ENCODE measurements around the gene LASP1NB.
"Not testable (repeated sequence)": the region's sequence is repeated elsewhere in the genome, so short reads cannot be mapped to it uniquely, and the experiment has no call there.

LASP1NB gene

DNA sequence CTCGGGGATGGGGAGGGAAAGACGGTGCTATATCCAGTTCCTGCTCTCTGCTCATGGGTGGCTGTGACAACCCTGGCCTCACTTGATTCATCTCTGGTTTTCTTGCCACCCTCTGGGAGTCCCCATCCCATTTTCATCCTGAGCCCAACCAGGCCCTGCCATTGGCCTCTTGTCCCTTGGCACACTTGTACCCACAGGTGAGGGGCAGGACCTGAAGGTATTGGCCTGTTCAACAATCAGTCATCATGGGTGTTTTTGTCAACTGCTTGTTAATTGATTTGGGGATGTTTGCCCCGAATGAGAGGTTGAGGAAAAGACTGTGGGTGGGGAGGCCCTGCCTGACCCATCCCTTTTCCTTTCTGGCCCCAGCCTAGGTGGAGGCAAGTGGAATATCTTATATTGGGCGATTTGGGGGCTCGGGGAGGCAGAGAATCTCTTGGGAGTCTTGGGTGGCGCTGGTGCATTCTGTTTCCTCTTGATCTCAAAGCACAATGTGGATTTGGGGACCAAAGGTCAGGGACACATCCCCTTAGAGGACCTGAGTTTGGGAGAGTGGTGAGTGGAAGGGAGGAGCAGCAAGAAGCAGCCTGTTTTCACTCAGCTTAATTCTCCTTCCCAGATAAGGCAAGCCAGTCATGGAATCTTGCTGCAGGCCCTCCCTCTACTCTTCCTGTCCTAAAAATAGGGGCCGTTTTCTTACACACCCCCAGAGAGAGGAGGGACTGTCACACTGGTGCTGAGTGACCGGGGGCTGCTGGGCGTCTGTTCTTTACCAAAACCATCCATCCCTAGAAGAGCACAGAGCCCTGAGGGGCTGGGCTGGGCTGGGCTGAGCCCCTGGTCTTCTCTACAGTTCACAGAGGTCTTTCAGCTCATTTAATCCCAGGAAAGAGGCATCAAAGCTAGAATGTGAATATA, 4.8 kb upstream of the LASP1NB start:
- Histone ChIP-seq H3K27me3 (ENCODE audit: control insufficient read depth in 1 of 2, insufficient read depth in 2 of 2, low read length in 2 of 2) (no peaks in the 10 kb centered on the region), H3K4me1 (ENCODE audit: control insufficient read depth in 2 of 2, insufficient read depth in 2 of 2, low read length in 1 of 2) (peaks cover 2 to 3% of the 10 kb centered on the region in 2 donors), H3K36me3 (ENCODE audit: control insufficient read depth in 2 of 2, insufficient read depth in 2 of 2, low read length in 1 of 2) (peaks cover 1 to 30% of the 10 kb centered on the region in 2 donors), H3K9me3 (ENCODE audit: control insufficient read depth in 2 of 2, insufficient read depth in 1 of 2, low read depth in 1 of 2, low read length in 1 of 2) (no peaks in the 10 kb centered on the region), H3K4me3 (ENCODE audit: low read depth in 1 of 2, low read length in 2 of 2) (no peak overlapping the region), H3K27ac (ENCODE audit: low read depth in 2 of 2, low read length in 1 of 2) (peak overlapping the region in 1 of 2 donors; percentile 38)
- 74% methylated on average over 9 of the region's 9 CpGs for WGBS, 2 donors

DNA sequence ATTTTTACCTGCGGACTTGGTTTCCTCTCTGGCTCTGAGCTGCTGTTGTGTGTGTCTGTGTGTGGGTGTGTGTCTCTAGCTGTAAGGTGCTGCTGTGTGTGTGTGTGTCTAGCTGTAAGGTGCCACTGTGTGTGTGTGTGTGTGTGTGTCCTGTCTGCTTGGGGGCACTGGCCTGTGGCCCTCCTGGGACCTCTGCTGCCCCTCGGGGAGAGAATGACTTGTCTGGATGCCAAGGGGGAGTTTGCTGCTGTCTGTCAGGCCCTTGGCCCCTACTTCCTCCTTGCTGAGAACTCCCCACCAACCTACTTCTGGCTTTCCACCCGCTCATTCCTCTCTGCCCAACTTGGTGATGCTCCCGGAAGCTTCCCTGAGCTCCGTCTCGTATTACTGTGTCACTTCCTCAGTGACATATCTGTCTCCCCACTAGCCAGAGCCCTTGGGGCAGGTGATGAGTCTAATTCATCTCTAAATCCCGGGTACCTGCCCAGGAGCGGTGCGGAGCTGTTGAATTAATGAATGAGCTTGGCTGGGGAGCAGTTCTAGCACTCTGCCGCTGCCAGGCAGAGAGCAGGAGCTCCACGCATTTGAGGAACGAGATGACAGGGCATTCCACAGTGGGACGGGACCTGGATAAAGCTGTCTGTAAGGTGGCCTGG, 3.5 kb upstream of the LASP1NB start:
- peaks cover 3 to 5% of the 10 kb centered on the region in 2 donors for H3K4me1 ChIP-seq (ENCODE audit: control insufficient read depth in 2 of 2, insufficient read depth in 2 of 2, low read length in 1 of 2)
- 67 to 72% methylated on average over 13 of the region's 13 CpGs for WGBS, 2 donors
- no peaks in the 10 kb centered on the region for H3K27me3 ChIP-seq (ENCODE audit: control insufficient read depth in 1 of 2, insufficient read depth in 2 of 2, low read length in 2 of 2)
- no peaks in the 10 kb centered on the region for H3K9me3 ChIP-seq (ENCODE audit: control insufficient read depth in 2 of 2, insufficient read depth in 1 of 2, low read depth in 1 of 2, low read length in 1 of 2)
- peak overlapping the region in 1 of 2 donors; percentile 37 for H3K27ac ChIP-seq (ENCODE audit: low read depth in 2 of 2, low read length in 1 of 2)
- H3K36me3 ChIP-seq (ENCODE audit: control insufficient read depth in 2 of 2, insufficient read depth in 2 of 2, low read length in 1 of 2), result peaks cover 0 to 25% of the 10 kb centered on the region in 2 donors
- no peak overlapping the region for H3K4me3 ChIP-seq (ENCODE audit: low read depth in 1 of 2, low read length in 2 of 2)

DNA sequence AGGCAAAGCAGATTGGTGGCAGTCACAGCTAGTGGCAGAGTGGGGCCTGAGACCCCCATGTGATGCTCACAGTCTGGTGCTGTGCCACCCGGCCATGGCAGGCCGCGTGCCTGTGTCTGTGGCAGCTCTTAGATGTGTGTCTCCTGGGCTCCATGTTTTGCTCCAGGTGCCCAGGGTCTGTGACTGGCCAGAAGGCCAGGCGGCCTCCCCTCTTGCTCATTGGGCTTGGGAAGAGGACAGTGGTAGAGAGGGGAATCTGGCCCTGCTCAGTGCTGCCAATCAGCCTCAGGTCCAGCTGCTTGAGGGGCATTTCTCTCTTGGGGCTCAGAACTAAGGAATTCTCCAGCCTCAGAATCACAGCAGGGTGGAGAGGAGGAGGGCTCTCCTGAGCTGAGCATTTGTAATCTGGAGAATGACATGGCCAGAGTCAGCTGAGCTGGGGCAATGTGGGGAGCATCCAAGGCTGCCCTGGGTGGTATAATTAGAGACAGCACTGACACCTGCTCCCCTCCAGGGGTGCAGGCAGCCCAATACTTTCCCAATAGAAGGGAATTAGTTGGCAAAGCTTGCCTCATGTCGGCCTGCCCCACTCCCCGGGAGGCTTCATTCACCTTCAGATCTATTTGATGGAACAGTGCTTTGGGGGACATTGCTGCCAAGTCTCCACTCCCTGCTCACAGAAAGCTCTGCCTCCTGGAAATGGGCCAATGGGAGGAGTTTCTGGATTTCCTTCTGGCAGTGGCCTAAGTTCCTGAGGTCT, 2.7 kb upstream of the LASP1NB start:
- H3K36me3 ChIP-seq (ENCODE audit: control insufficient read depth in 2 of 2, insufficient read depth in 2 of 2, low read length in 1 of 2), result peaks cover 0 to 23% of the 10 kb centered on the region in 2 donors
- 55 to 59% methylated on average over 6 of the region's 6 CpGs for WGBS, 2 donors
- H3K4me1 ChIP-seq (ENCODE audit: control insufficient read depth in 2 of 2, insufficient read depth in 2 of 2, low read length in 1 of 2), result peaks cover 3 to 5% of the 10 kb centered on the region in 2 donors
- no peaks in the 10 kb centered on the region for H3K27me3 ChIP-seq (ENCODE audit: control insufficient read depth in 1 of 2, insufficient read depth in 2 of 2, low read length in 2 of 2)
- no peak overlapping the region for H3K4me3 ChIP-seq (ENCODE audit: low read depth in 1 of 2, low read length in 2 of 2)
- no peaks in the 10 kb centered on the region for H3K9me3 ChIP-seq (ENCODE audit: control insufficient read depth in 2 of 2, insufficient read depth in 1 of 2, low read depth in 1 of 2, low read length in 1 of 2)
- peak overlapping the region; percentile 14 to 26 for H3K27ac ChIP-seq (ENCODE audit: low read depth in 2 of 2, low read length in 1 of 2)

DNA sequence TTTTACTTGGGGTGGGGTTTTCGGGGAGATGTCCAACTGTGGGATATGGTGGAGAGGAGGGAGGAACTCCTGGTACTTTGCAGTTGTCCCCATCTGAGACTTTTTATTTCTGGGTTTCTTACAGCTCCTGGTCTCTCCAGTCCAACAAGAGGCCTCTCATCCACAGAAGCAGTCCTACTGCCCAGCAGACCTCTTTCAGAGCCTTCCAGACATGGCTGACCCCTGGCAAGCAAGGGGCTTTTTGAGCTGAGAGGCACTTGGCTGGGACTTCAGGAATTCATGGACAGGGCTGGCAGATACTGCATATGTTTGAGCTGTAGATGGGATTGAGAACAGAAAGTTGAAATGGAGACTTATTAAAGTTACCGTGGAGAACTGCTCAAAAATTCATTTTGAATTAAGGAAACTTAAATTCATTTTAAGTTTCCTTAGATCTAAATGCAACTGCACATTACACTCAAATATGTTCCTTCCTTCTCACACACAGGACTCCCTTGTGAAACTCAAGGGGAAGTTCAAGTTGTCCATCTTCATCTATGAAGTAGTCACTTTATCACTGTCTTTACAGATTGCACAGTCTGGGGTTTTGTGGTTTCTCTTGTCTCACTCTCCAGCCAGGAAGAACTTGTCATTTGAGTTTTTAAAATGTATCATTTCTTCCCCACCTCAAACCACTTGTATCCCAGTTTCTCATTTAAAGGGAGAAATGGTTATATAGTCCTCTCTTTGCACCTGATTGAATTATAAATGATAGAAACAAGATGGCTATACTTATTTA, 1.1 kb downstream of the LASP1NB start:
- Histone ChIP-seq H3K27ac (ENCODE audit: low read depth in 2 of 2, low read length in 1 of 2) (peak overlapping the region in 1 of 2 donors; percentile 69), H3K4me3 (ENCODE audit: low read depth in 1 of 2, low read length in 2 of 2) (no peak overlapping the region), H3K36me3 (ENCODE audit: control insufficient read depth in 2 of 2, insufficient read depth in 2 of 2, low read length in 1 of 2) (no peaks in the 10 kb centered on the region), H3K27me3 (ENCODE audit: control insufficient read depth in 1 of 2, insufficient read depth in 2 of 2, low read length in 2 of 2) (no peaks in the 10 kb centered on the region), H3K4me1 (ENCODE audit: control insufficient read depth in 2 of 2, insufficient read depth in 2 of 2, low read length in 1 of 2) (peaks cover 3 to 5% of the 10 kb centered on the region in 2 donors), H3K9me3 (ENCODE audit: control insufficient read depth in 2 of 2, insufficient read depth in 1 of 2, low read depth in 1 of 2, low read length in 1 of 2) (no peaks in the 10 kb centered on the region)
- 65 to 66% methylated on average over 2 of the region's 2 CpGs for WGBS, 2 donors

DNA sequence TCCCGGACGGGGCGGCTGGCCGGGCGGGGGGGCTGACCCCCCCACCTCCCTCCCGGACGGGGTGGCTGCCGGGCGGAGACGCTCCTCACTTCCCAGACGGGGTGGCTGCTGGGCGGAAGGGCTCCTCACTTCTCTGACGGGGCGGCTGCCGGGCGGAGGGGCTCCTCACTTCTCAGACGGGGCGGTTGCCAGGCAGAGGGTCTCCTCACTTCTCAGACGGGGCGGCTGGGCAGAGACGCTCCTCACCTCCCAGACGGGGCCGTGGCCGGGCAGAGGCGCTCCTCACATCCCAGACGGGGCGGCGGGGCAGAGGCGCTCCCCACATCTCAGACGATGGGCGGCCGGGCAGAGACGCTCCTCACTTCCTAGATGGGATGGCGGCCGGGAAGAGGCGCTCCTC, 5.4 kb downstream of the LASP1NB start:
- H3K4me1 ChIP-seq (ENCODE audit: control insufficient read depth in 2 of 2, insufficient read depth in 2 of 2, low read length in 1 of 2); H3K4me3 ChIP-seq (ENCODE audit: low read depth in 1 of 2, low read length in 2 of 2); H3K27ac ChIP-seq (ENCODE audit: low read depth in 2 of 2, low read length in 1 of 2); H3K36me3 ChIP-seq (ENCODE audit: control insufficient read depth in 2 of 2, insufficient read depth in 2 of 2, low read length in 1 of 2); H3K27me3 ChIP-seq (ENCODE audit: control insufficient read depth in 1 of 2, insufficient read depth in 2 of 2, low read length in 2 of 2); H3K9me3 ChIP-seq (ENCODE audit: control insufficient read depth in 2 of 2, insufficient read depth in 1 of 2, low read depth in 1 of 2, low read length in 1 of 2): not testable (repeated sequence)
- WGBS, 2 donors, result 89 to 94% methylated on average over 12 to 33 of the region's 36 CpGs

DNA sequence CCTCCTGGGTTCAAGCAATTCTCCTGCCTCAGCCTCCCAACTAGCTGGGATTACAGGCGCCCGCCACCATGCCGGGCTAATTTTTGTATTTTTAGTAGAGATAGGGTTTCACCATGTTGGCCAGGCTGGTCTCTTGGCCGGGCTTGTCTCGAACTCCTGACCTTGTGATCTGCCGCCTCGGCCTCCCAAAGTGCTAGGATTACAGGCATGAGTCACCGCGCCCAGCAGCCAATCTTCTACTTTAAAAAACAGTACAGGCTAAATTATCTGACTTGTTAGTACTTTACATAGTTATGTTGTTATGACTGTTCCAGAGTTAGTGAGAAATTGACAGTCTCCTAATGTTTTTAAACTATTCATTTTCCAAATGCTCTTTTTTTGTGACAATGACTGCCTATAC, 8.5 kb downstream of the LASP1NB start:
- 71 to 85% methylated on average over 9 of the region's 9 CpGs for WGBS, 2 donors
- H3K27ac ChIP-seq (ENCODE audit: low read depth in 2 of 2, low read length in 1 of 2); H3K36me3 ChIP-seq (ENCODE audit: control insufficient read depth in 2 of 2, insufficient read depth in 2 of 2, low read length in 1 of 2): not testable (repeated sequence)

DNA sequence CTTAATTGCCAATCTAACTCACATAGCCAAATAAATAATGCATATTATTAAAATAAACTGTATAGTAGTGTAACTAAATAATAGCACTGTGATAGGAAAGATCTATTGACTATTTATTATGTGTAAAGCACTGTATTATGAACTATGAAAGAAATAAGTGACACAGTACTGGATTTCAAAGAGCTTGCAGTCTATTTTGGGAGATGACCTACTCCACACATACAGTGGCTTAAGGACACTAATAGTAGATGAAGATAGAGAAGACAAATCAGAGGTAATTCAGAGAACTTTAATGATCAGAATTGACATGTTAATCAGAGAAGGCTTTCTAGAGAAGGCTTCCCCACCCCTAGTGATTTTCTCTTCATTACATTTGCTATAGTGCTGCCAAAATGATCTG, 14.6 kb downstream of the LASP1NB start:
- Histone ChIP-seq H3K27ac (ENCODE audit: low read depth in 2 of 2, low read length in 1 of 2) (no peak overlapping the region), H3K4me1 (ENCODE audit: control insufficient read depth in 2 of 2, insufficient read depth in 2 of 2, low read length in 1 of 2) (no peaks in the 10 kb centered on the region), H3K27me3 (ENCODE audit: control insufficient read depth in 1 of 2, insufficient read depth in 2 of 2, low read length in 2 of 2) (no peaks in the 10 kb centered on the region), H3K9me3 (ENCODE audit: control insufficient read depth in 2 of 2, insufficient read depth in 1 of 2, low read depth in 1 of 2, low read length in 1 of 2) (no peaks in the 10 kb centered on the region), H3K4me3 (ENCODE audit: low read depth in 1 of 2, low read length in 2 of 2) (no peak overlapping the region), H3K36me3 (ENCODE audit: control insufficient read depth in 2 of 2, insufficient read depth in 2 of 2, low read length in 1 of 2) (no peaks in the 10 kb centered on the region)

More for the DNA sequence above, 8.5 kb downstream of the LASP1NB start:
- not testable (repeated sequence) for H3K27me3 ChIP-seq (ENCODE audit: control insufficient read depth in 1 of 2, insufficient read depth in 2 of 2, low read length in 2 of 2); H3K4me3 ChIP-seq (ENCODE audit: low read depth in 1 of 2, low read length in 2 of 2); H3K9me3 ChIP-seq (ENCODE audit: control insufficient read depth in 2 of 2, insufficient read depth in 1 of 2, low read depth in 1 of 2, low read length in 1 of 2); H3K4me1 ChIP-seq (ENCODE audit: control insufficient read depth in 2 of 2, insufficient read depth in 2 of 2, low read length in 1 of 2)

DNA sequence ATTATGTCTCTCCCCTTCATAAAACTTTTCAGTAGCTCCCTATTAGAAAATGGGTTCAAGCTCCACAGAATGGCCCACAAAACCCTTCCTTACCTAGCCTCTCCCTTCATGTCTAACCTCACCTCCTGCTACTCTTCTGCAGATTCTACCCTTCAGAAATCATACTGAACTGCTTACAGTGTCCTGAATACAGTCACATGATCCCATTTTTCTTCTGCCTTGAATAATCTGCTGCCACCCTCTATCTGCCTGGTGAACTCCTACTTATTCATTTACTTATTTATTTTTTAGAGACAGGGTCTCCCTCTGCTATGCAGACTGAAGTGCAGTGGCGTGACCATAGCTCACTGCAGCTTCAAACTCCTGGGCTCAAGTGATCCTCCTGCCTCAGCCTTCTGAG, 15.0 kb downstream of the LASP1NB start:
- no peaks in the 10 kb centered on the region for H3K9me3 ChIP-seq (ENCODE audit: control insufficient read depth in 2 of 2, insufficient read depth in 1 of 2, low read depth in 1 of 2, low read length in 1 of 2)
- H3K27ac ChIP-seq (ENCODE audit: low read depth in 2 of 2, low read length in 1 of 2), result no peak overlapping the region
- H3K27me3 ChIP-seq (ENCODE audit: control insufficient read depth in 1 of 2, insufficient read depth in 2 of 2, low read length in 2 of 2), result no peaks in the 10 kb centered on the region
- H3K4me1 ChIP-seq (ENCODE audit: control insufficient read depth in 2 of 2, insufficient read depth in 2 of 2, low read length in 1 of 2), result no peaks in the 10 kb centered on the region
- H3K4me3 ChIP-seq (ENCODE audit: low read depth in 1 of 2, low read length in 2 of 2), result no peak overlapping the region
- H3K36me3 ChIP-seq (ENCODE audit: control insufficient read depth in 2 of 2, insufficient read depth in 2 of 2, low read length in 1 of 2), result no peaks in the 10 kb centered on the region
- 82 to 90% methylated on average over 1 of the region's 1 CpG for WGBS, 2 donors
